ENCODE results near the gene PHIP.

PHIP gene

GRCh38 chr6:79115553-79116182 is 37.6 kb upstream of the PHIP start:
- Histone ChIP-seq H3K9ac (ENCODE audit: low read length) (no peak overlapping the region), H3K9me3 (replicated peaks; ENCODE audit: insufficient read depth, low read length) (no peaks in the 10 kb centered on the region), H3K4me2 (ENCODE audit: low read depth, low read length) (no peak overlapping the region), H3K4me1 (ENCODE audit: low read length) (no peaks in the 10 kb centered on the region), H3K9me2 (replicated peaks; ENCODE audit: insufficient read depth, low read length) (no peaks in the 10 kb centered on the region), H3K27me3 (replicated peaks; ENCODE audit: insufficient read depth, low read length) (no peaks in the 10 kb centered on the region), H3F3A (ENCODE audit: insufficient read depth, low read length) (no peaks in the 10 kb centered on the region), H3K4me3 (ENCODE audit: low read length) (no peak overlapping the region), H4K20me1 (ENCODE audit: insufficient read depth, low read length) (no peaks in the 10 kb centered on the region), H3K79me2 (ENCODE audit: low read length) (no peaks in the 10 kb centered on the region), H2AFZ (ENCODE audit: low read length) (no peak overlapping the region), H3K27ac (ENCODE audit: low read length) (no peak overlapping the region), H3K36me3 (replicated peaks; ENCODE audit: insufficient read depth, low read length) (no peaks in the 10 kb centered on the region)
- no peak for DNase-seq
- TF ChIP-seq EZH2 (optimal IDR thresholded peaks at IDR 0.05; ENCODE audit: low read depth, low read length) = no peak

GRCh38 chr6:79111549-79111948 is 33.5 kb upstream of the PHIP start:
- H3K9ac ChIP-seq (ENCODE audit: low read length) = no peak overlapping the region
- H3K36me3 ChIP-seq (replicated peaks; ENCODE audit: insufficient read depth, low read length) = no peaks in the 10 kb centered on the region
- H3K79me2 ChIP-seq (ENCODE audit: low read length) = no peaks in the 10 kb centered on the region

DNA sequence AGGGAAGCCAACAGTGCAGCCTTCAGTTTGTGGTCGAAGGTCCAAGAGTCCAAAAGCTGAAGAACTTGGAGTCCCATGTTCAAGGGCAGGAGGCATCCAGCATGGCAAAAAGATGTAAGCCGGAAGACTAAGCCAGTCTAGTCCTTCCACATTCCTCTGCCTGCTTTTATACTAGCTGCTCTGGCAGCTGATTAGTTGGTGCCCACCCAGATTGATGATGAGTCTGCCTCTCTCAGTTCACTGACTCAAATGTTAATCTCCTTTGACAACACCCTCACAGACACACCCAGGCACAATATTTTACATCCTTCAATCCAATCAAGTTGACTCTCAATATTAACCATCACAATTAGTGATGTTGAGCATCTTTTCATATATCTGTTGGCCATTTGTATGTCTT is 23.1 kb upstream of the PHIP start:
- Histone ChIP-seq H4K20me1 (ENCODE audit: insufficient read depth, low read length) (no peaks in the 10 kb centered on the region), H3F3A (ENCODE audit: insufficient read depth, low read length) (no peaks in the 10 kb centered on the region), H3K27ac (ENCODE audit: low read length) (no peak overlapping the region), H2AFZ (ENCODE audit: low read length) (no peak overlapping the region), H3K9me2 (replicated peaks; ENCODE audit: insufficient read depth, low read length) (no peaks in the 10 kb centered on the region), H3K79me2 (ENCODE audit: low read length) (no peaks in the 10 kb centered on the region), H3K4me1 (ENCODE audit: low read length) (no peaks in the 10 kb centered on the region), H3K4me3 (ENCODE audit: low read length) (no peak overlapping the region), H3K9ac (ENCODE audit: low read length) (no peak overlapping the region), H3K27me3 (replicated peaks; ENCODE audit: insufficient read depth, low read length) (no peaks in the 10 kb centered on the region), H3K36me3 (replicated peaks; ENCODE audit: insufficient read depth, low read length) (no peaks in the 10 kb centered on the region), H3K4me2 (ENCODE audit: low read depth, low read length) (no peak overlapping the region), H3K9me3 (replicated peaks; ENCODE audit: insufficient read depth, low read length) (no peaks in the 10 kb centered on the region)
- no peak for TF ChIP-seq CTCF (IDR thresholded peaks at IDR 0.05; ENCODE audit: low read length)
- TF ChIP-seq EZH2 (optimal IDR thresholded peaks at IDR 0.05; ENCODE audit: low read depth, low read length) = no peak
- no peak for TF ChIP-seq EZH2phosphoT487 (IDR thresholded peaks at IDR 0.05; ENCODE audit: low read length)
- DNase-seq = no peak

More at GRCh38 chr6:79111549-79111948, 33.5 kb upstream of the PHIP start:
- Histone ChIP-seq H3F3A (ENCODE audit: insufficient read depth, low read length) (no peaks in the 10 kb centered on the region), H4K20me1 (ENCODE audit: insufficient read depth, low read length) (no peaks in the 10 kb centered on the region), H3K27ac (ENCODE audit: low read length) (no peak overlapping the region), H3K27me3 (replicated peaks; ENCODE audit: insufficient read depth, low read length) (no peaks in the 10 kb centered on the region), H3K4me3 (ENCODE audit: low read length) (no peak overlapping the region), H3K4me1 (ENCODE audit: low read length) (no peaks in the 10 kb centered on the region), H3K9me2 (replicated peaks; ENCODE audit: insufficient read depth, low read length) (no peaks in the 10 kb centered on the region), H2AFZ (ENCODE audit: low read length) (no peak overlapping the region), H3K9me3 (replicated peaks; ENCODE audit: insufficient read depth, low read length) (no peaks in the 10 kb centered on the region), H3K4me2 (ENCODE audit: low read depth, low read length) (no peak overlapping the region)
- no peak for TF ChIP-seq CTCF (IDR thresholded peaks at IDR 0.05; ENCODE audit: low read length)
- TF ChIP-seq EZH2 (optimal IDR thresholded peaks at IDR 0.05; ENCODE audit: low read depth, low read length) = no peak
- no peak for TF ChIP-seq EZH2phosphoT487 (IDR thresholded peaks at IDR 0.05; ENCODE audit: low read length)
- no peak for DNase-seq

GRCh38 chr6:79100304-79100703 is 22.2 kb upstream of the PHIP start:
- no peak for DNase-seq
- Histone ChIP-seq H3K9me2 (replicated peaks; ENCODE audit: insufficient read depth, low read length) (no peaks in the 10 kb centered on the region), H3K9ac (ENCODE audit: low read length) (no peak overlapping the region), H4K20me1 (ENCODE audit: insufficient read depth, low read length) (no peaks in the 10 kb centered on the region), H3F3A (ENCODE audit: insufficient read depth, low read length) (no peaks in the 10 kb centered on the region), H3K9me3 (replicated peaks; ENCODE audit: insufficient read depth, low read length) (no peaks in the 10 kb centered on the region), H3K4me3 (ENCODE audit: low read length) (no peak overlapping the region), H3K79me2 (ENCODE audit: low read length) (no peaks in the 10 kb centered on the region), H3K27me3 (replicated peaks; ENCODE audit: insufficient read depth, low read length) (no peaks in the 10 kb centered on the region), H3K4me2 (ENCODE audit: low read depth, low read length) (no peak overlapping the region), H3K36me3 (replicated peaks; ENCODE audit: insufficient read depth, low read length) (no peaks in the 10 kb centered on the region), H3K27ac (ENCODE audit: low read length) (no peak overlapping the region), H2AFZ (ENCODE audit: low read length) (no peak overlapping the region), H3K4me1 (ENCODE audit: low read length) (no peaks in the 10 kb centered on the region)
- no peak for TF ChIP-seq EZH2 (optimal IDR thresholded peaks at IDR 0.05; ENCODE audit: low read depth, low read length)
- TF ChIP-seq CTCF (IDR thresholded peaks at IDR 0.05; ENCODE audit: low read length) = no peak
- TF ChIP-seq EZH2phosphoT487 (IDR thresholded peaks at IDR 0.05; ENCODE audit: low read length) = no peak
